A673 (cell line): Measurements from ENCODE around the gene BUB1B.

ENCODE experiments used
- CTCF ChIP-seq: fragments of 300-800, 200-600 bp; sonication (generic); conservative IDR thresholded peaks from 2 replicates; pipeline ENCODE4 v1.5.1; 2017; ENCODE audit warnings: low read depth, mild to moderate bottlenecking, antibody characterized with exemption, low read length, moderate library complexity, mixed read lengths
- EZH2 ChIP-seq: fragments of 200-600 bp; sonication (generic); IDR thresholded peaks from 2 replicates; pipeline ENCODE4 v1.6.1; 2017; ENCODE audit warnings: borderline replicate concordance, low read depth, mild to moderate bottlenecking, mixed read lengths, antibody characterized with exemption, low read length; ENCODE audit not compliant: poor library complexity, severe bottlenecking

GRCh38 chr15:40240619-40241221, 79.9 kb downstream of the BUB1B start:
- TF ChIP-seq CTCF, result no peak
- TF ChIP-seq EZH2, result no peak
